Left kidney (tissue), 2 donors: ENCODE data around the gene PAX2. TPM values are rescaled to one million over a fixed set of nuclear protein-coding genes. Genes with fewer than 3 reads are reported as not detected.

Experiments
- DNase-seq: peaks from one replicate; pipeline ENCODE4 v3.0.0-alpha.2; 2013
- polyA plus RNA-seq: library from polyadenylated mRNA; unstranded; fragments of 120-200 nt; gene quantifications from one replicate; pipeline ENCODE4 v1.2.1, GENCODE V29; 2013; ENCODE audit not compliant: insufficient read length

Gene PAX2
- polyA plus RNA-seq, 1 donor, result 235 TPM

DNA sequence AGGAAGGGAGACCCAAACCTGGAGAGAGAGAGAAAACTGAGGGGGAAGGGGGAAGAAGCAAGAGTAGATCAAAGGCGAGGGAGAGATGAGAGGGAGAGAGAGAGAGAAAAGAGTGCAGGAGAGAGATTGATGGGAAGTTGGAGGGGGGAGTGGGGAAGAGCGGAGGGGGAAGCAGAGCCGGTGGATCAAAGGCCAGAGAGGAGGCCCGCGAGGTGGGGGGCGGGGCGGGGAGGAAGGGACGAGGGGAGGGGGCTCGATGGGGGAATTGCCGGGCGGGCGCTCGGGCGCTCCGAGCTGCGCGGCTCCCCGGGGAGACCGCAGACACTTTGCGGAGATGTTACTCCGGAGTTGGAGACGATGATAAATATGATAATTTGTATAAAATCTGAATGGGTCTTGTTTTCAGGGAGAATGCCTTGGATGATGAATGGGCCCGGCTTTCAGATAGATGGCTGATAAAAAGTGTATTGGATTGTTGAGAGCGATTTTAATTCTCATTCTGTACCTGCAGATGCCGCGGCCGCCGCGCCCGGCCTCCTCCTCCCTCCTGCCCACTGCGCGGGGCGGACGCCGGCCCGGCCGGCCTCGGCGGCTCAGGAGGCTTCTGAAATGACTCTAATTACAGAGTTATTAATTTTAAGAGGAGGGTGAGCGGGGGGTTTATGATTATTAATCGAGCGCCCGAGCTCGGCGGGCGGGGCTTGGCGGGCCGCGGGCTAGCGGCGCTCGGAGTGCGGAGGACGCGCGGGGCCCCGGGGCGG is 21.4 kb upstream of the PAX2 start:
- DNase-seq, result no peak

DNA sequence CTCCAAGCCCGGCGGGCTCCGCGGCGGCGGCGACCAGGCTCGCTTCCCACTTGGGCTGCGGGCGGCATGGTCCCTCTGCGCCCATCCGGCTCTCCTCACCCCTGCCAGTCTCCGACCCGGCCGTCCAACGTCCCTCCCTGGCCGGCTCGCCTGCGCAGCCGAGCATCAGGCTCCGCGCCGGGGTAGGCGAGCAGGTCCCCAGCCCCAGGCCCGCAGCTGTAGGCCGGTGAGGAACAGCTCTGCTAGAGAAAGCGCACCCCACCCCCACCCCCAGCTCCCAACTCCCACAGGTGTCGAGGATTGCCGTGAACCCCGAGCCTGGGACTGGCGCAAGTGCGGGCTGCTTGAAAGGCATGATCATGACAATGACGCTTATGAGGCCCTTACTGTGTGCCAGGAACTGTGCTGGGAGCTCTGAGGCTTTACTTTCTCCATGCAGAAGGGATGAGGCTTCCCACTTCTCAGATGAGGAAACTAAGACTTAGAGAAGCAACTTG is 20.8 kb upstream of the PAX2 start:
- no peak for DNase-seq

DNA sequence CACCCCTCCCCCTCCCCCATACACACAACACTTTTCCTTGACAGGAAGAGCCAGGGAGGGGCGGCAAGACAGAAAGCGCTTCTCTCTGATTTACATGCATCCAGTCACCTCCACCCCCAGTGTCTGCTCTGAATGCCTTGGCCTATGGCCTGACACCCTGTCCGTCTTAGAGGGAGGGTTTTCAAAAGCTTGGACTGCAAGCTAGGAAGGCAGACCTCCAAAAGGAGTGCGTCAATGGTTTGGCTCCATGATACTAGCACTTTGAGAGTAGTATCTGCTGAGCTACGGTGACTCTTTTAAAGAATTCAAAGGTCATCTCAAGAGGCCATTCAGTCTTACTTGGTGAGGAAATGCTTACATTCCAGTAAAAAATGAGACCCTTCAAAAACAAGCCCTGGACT is 20.3 kb upstream of the PAX2 start:
- no peak for DNase-seq

DNA sequence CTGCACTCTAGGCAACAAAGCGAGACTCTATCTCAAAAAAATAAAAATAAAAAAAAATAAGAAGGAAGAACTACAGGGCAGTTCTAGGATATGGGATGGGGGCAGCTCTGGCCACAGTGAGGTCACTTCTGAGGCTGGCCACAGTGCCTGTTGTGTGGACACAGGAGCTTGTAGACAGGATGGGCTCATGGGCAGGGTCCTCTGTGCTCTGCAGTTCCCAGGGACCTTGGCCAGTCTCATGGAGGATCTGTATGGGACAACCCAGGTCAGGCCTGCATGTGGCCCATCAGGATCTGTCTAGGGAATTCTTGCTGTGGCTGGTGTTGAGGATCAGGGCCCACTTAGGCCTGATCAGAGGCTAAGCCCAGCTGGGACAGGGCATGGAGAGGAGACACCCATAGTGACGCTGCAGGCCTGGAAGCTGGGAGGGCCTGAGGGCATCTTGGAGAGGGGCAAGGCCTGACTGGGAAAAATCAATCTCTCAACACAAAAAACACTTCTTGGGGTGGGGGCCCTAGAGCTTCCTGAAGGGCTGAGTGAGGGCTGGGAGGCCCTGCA is 19.4 kb upstream of the PAX2 start:
- no peak for DNase-seq

DNA sequence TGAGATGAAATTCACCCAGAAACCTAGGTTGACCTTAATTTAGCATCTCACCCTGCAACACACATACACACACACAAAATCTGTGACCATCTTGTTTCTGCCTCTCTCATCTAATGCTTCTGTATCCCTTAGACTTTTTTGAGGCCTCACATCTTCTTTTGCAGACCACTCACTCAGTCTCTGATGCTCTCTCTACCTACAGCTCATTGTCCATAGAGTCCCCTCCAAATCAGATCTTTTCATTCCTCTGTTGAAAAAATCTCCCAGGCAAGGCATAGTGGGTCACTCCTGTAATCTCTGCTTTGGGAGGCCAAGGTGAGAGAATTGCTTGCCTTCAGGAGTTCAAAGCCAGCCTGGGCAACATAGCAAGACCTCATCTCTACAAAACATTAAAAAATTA is 17.6 kb upstream of the PAX2 start:
- DNase-seq, result no peak

DNA sequence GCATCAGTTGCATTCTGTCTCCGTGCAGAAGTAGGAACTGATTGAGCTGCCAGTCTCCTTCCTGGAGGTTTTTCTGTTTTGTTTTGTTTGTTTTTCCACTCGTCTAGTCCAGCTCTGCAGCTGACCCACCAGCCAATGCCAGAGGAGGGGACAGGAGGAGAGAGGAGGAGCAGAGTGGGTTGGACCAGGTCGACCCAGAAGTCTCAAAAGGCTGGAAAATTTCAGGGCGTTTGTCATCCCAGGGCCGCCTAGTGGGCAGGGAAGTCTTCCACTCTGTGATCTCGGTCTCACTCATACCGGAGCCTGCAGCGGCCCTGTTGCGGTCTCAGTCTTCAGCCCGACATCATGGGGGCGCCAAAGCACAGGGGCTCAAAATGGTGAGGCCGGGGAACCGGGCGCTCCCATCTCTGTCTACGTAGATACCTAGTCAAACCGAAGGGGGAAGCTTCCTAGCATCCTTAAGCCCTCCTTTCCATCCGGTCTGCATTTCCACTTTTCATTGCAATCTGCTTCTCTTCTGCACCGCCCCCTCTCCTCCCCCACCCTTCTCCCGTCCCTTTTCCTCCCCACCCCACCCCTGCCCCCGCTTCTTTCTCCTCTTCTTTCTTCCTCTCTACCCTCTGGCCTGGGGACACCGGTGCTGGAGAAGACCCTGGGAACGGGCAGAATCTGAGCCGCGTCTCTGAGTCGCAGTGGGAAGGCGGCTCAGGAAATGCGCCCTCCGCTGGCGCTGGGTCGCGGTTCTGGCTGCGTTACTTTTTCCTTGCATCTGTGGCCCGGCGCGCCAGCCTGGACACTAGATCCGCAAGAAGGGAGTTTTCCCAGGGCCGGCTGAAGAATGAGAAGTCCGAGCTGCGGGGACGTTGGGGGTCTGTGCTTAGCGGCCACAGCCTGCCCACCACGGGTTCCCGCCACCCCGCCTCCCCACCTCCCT is 16.2 kb upstream of the PAX2 start:
- DNase-seq, result no peak

DNA sequence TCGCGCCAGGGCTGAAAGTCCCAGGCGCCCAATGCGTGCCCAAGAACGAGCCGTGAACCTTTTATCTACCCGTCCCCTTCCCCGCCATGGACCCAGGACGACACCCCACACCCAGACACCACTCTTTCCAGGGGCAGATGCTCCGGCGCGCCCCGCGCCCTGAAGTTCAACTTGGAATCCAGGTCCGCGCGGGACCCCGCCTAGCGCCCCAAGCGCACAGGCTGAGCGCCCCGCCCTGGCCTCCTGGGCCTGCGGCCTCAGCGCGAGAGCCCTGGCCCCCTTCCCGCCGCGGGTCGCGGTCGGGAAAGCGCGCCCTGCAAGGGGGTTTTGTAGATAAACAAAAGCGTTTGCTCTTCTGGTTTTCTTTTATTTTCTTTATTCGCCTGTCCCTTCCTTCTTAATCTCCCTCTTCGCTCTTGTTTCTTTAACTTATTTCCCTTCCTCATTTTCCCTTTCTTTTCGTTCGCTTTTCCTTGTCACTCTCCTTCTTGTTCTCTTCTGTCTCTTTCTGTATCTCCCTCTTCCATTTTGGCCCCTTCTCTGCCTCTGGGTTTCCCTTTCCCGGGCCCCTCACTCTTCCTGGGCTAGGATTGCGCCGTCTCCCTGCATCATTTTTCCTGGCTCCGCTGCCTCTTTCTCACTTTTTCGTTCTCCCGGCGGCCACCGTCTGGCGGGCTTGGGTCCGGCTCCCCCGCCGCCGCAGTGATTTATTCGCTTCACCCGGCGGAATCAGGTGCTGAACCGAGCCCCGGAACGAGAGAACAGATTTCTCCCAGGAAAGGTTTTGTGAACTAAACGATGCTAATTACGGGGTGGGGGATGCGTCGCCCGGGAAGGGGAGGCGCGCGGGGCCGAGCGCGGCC is 15.3 kb upstream of the PAX2 start:
- DNase-seq, result no peak

DNA sequence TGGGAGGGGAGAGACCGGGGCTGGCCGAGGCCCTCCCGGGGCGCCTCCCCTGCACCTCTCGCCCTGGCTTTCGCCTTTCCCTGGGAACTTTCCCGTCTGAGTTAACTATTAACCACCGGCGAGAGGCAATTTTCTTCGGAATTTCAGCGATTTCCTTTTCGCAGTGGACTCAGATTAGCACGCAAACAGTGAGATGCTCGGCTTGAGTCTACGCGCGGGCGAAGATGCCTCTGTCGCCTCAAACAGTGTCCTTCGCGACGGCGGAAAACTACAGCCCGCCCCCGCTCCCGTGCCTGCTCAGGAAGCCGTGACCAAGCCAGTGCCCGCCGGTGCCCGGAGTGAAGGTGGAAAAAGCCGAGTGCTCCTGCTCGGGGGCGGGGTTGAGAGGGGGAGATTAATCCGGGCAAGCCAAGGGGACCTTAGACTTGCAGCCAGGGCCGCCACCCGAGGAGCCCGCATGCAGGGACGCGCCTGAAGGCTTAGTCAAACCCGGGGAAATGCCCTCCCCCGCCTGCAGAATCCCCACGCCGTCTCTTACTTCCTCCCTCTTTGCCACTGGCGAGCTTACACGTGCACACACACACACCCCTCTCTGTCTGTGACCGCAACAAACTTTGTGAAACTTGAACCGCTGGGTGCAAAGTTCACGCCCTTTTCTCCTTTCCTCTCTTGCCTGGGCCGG is 14.5 kb upstream of the PAX2 start:
- DNase-seq, result no peak

DNA sequence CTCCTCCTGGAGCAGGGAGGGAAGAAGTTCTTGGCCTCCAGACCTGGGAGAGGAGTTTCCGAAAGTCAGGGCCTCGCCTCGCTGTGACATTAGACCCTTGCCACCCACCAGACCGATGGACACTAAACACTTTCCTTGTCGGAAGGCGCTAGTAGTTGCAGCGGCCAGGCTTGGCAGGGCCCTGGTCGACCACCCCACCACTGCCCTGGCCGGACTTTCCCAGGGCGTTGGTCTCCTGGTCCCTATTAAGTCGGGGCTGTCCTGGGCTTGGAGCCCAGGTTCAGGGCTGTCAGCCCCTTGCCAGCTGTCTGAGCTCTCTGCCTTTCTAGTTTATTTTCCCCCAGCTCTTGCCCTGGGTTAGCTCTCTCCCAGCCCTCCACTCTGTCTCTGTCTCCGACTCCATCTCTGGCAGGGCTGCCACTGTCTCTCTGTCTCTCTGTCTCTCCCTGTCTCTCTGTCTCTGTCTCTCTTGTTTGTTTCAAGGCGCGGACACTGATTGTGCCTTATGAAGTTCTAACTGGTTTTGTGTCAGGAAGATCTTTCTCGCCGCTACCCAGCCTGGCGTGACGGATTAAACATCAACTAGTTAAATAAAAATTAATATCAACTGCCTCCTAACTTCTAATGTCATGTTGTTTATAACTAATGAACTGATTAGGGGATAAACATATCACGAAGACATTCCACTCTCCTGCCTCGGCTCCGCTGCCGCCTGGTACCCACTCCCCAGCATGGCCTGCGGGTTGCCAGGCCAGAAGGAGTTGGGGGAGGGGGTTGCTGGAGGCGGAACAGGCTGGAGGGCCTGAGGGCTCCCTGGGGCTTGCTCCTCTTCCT is 13.8 kb upstream of the PAX2 start:
- no peak for DNase-seq

DNA sequence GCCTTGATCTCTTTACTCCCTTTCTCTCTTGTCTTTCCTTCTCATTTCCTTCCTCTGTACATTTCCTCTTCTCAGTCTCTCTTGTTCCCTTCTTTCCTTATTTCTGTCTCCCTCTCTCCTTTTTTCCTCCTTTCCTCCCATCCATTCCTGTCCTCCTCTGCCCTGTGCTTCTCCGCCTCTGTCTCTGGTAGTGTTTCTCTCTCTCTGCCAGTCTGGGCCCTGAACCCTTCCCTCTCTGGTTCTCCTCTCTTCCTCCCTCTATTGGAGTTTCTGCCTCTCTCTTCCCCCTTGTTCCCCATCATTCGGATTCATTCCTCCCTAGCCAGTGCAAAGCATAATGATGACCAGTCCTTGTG is 13.2 kb upstream of the PAX2 start:
- no peak for DNase-seq

DNA sequence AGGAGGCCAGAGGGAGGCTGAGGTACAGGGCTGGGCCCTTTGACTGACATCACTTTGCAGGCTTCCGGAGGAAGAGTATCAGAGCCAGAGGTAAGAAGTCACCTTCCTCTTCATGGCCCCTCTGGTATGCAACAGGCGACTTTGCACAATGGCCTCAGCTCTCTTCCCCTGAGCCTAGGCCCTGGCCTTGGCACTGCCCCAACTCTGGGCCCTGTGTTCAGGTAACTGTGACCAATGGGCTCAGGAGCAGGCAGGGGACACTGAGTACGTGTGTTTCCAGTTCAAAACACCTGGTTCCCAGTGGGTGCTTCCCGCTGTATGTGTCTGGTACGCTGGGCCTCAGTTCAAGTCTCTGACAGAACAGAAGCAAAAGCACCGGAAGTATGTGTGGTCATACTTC is 12.1 kb upstream of the PAX2 start:
- no peak for DNase-seq

DNA sequence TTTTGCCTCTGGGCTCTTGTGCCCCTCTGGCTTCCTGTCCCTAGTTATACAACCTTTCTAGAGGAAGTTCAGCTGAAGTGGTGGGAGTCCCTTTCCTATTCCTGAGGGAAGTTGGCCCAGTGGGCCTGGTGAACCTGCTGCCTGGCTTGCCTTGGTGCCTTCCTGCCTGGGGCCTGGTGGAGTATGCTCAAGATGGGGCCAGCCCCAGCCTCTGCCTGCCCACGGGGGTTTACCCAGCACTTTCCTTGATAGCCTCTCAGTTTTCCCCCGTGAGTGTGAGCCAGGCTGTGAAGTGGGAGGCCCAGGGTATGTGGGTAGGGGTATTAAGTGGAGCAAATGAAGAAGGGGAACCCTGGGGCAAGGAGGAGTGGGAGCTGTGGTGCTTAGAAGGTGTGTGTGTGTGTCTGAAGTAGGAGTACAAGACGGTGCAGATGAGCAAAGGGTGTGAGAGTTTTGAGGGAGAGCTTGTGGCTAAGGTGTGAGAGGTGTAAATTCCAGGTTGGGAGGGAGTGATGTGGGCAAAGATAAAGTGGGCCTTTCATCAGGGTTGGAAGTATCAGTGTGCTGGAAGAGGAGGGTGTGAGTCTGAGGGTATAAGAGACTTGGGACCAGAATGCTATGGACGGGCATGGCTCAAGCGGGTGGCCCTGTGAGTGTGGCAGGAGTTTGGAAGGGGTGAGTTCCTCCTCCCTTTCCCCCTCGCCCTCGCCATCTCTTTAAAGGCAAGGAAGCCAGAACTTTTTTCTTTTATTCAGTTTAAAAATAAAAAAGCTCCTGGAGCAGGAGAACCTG is 10.9 kb upstream of the PAX2 start:
- DNase-seq, result no peak

DNA sequence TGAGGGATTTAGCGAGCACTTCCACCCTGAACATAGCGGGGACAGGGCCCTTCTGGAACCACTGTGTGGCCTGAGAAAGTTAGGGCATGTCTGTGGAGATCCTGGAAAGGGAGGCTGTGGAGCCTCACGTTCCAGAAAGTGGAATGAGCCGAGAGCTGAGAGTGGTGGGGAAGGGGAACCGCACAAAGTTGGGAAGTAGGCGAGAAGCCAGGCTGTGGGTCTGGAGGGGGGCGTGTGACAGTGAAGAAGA is 10.4 kb upstream of the PAX2 start:
- DNase-seq, result no peak

DNA sequence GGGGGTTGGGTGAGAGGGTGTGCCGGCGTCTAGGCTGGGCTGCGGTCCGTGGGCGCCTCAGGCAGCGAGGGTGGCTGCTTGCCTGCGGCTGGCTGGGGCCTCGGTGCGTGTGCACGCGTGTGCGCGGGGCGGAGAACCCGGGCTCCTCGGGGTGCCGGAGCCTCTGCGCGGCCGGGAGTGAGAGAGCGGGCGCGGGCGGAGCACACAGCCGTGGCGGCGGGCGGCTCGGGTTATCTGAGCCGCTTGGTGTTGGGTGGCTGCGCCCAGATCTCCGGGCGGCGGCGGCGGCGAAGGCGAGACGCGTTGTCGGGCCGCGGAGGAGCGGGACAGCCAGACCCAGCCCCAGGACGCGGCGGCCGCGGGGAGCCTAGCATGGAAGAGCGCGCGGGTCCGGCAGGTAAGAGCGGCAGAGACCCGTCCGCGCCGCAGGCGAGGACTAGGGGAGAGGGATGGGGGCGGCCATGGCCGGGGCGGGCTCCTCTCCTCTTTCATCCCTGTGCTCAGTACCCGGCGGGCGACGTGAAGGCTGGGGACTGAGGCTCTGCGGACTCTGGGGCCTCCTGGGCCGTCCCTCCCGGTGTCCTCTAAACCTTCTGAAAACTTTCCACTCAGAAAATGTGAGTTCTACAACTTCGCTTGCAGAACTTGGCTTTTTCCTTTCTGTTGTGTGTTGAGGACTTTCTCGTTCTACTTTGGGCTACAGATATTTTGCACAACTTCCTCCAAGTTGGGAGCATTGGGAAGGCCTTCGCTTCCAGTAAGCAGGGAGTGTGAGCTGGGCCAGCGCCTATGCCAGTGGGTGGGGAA is 9.8 kb upstream of the PAX2 start:
- DNase-seq, result no peak

DNA sequence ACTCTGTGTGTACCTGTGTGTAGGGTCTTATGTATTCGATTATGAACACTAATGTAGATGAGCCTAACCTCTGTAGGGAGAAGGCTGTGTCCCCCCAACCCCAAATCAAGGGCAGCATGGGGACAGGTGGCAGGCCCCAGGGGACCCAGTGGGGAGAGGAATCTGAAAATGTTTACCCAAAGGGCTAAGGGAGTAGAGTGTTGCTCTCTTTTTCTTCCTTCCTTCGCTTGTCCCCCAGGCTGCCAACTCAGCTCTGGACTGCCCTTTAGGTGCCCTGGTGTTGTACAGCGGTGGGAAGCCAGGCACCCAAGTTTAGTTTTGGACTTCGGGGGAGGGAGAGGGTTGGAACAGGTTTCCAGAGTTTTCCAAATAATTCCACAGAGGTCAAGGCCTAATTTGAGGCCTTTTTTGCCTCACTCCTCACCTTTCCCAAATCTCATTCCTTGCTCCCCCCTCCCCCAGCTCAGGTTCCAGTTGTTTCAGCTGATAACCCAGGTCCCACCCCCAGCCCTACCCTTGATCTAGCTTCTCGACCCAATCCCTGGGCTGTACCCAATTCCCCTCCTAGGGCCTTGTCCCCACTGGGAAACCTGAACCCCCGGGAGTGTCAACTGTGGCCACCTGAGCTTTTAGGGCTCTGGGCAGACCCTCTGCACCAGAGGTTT is 9.1 kb upstream of the PAX2 start:
- DNase-seq, result no peak

DNA sequence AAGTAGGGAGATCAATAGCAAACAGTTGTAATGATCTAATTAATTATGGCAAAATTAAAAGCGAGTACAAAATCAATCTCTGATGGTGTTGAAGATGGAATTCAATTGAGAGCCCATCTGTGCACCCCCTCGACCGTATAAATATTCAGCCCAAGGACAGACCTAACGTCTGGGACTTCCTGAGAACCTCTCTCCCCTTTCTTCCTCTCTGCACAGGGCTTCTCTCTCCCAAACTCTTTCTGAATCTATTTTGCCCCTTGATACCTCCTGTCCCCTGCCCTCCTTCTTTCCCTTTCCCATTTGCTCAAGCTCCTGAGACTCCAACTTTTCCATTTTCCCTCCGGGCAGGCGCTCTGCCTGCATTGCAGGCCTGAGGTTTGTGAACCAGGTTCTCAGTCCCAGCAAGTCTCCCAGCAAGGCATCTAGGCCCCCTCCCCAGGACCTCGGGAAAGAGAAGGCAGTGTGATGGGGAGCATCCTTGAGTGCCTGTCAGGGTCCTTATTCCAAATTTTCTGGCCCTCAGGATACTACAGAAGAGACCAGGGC is 8.5 kb upstream of the PAX2 start:
- DNase-seq, result no peak

DNA sequence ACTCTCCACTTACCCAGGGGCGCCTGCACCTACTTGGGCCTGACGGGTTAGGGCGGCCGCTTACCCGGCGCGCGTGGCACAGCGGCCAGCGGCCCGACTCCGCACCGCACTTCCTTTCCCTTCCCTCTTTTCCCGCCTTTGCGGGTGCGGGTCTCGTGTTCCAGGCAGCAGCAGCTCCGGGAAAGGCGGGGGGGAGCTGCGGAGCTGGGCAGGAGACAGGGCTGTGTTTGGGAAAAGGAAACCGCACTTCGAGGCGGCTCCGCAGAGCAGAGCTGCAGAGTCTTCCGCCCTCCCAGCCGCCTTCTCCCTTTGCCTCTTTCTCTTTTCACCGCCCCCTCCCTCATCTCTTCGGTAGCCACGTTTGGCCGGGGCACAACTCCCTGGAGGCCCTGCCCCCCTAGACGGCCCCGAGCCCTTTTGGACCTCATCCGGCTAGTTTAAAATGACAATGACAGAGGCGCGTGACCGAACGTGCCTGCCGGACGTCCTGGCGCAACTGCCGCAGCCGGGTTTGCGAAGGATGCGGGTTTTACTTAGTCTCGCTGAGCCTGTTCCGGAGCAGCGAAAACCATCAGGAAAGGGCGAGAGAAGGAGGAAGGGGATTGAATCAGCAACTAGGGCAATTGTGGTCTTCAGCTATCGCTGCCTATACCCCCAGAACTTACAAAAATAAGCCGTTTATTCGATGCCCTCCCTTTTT is 7.9 kb upstream of the PAX2 start:
- DNase-seq, result no peak
